ENCODE results near the gene MRPL50. TPM values are rescaled to one million over a fixed set of nuclear protein-coding genes. Genes with fewer than 3 reads are reported as not detected.

The MRPL50 gene
- total and polyA plus RNA-seq, 9 of the 15 experiments (the other 6 are each of a cell fraction or from before 2014, with no cell fraction given), result 17.5 to 107 (median 37.4) TPM

GRCh38 chr9:101415578-101415977, 17.2 kb upstream of the MRPL50 start:
- Histone ChIP-seq H3K27me3 (ENCODE audit: control insufficient read depth in 2 of 2, insufficient read depth in 2 of 2, low read length in 2 of 2) (no peaks in the 10 kb centered on the region), H3K9me1 (ENCODE audit: control insufficient read depth, insufficient read depth, low read length) (no peaks in the 10 kb centered on the region), H3K4me1 (replicated peaks in 1 of 2; ENCODE audit: control insufficient read depth in 2 of 2, insufficient read depth in 2 of 2, low read length in 2 of 2) (no peaks in the 10 kb centered on the region), H2AFZ (ENCODE audit: low read depth, low read length) (no peak overlapping the region), H3K27ac (ENCODE audit: extremely low read depth, low read depth, low read length) (no peak overlapping the region), H3K9ac (ENCODE audit: insufficient read depth in 1 of 2, low read depth in 2 of 2, low read length in 2 of 2) (no peak overlapping the region), H3K4me2 (ENCODE audit: insufficient read depth, low read length) (no peak overlapping the region), H3K9me3 (replicated peaks; ENCODE audit: control insufficient read depth, insufficient read depth, low read depth, low read length) (no peaks in the 10 kb centered on the region), H4K20me1 (replicated peaks; ENCODE audit: control insufficient read depth, insufficient read depth, low read length) (no peaks in the 10 kb centered on the region), H3K36me3 (ENCODE audit: control insufficient read depth, insufficient read depth, low read length) (no peaks in the 10 kb centered on the region), H3K4me3 (no peak overlapping the region), H3K79me2 (ENCODE audit: control insufficient read depth, insufficient read depth, low read length) (no peaks in the 10 kb centered on the region)
- FAIRE-seq (no peak), DNase-seq (ENCODE audit: extremely low read depth in 1 of 4, low spot score in 3 of 4) (no peak), ATAC-seq (no peak)
- BruUV-seq (replicated peaks), result no TSS peak
- ChIA-PET CTCF (ENCODE audit: low intra/inter-chr PET ratio) (no interaction called here), POLR2A (no interaction called here)
- in situ Hi-C loops (cut with MboI), result no loop called here
- intact Hi-C loops (cut with micrococcal nuclease), result no loop called here
- no peak for TF ChIP-seq ZFP30 (CRISPR knock-in tag; IDR thresholded peaks at IDR 0.05; ENCODE audit: borderline replicate concordance)
- TF ChIP-seq ATF2 (CRISPR knock-in tag; IDR thresholded peaks at IDR 0.05), result no peak
- TF ChIP-seq ZNF609 (CRISPR knock-in tag; IDR thresholded peaks at IDR 0.05; ENCODE audit: borderline replicate concordance), result no peak
- TF ChIP-seq AFF4 (CRISPR knock-in tag; IDR thresholded peaks at IDR 0.05), result no peak
- TF ChIP-seq ZNF592 (IDR thresholded peaks at IDR 0.05), result no peak
- no peak for TF ChIP-seq LEF1 (IDR thresholded peaks at IDR 0.05)
- no peak for TF ChIP-seq PRMT5 (CRISPR knock-in tag; IDR thresholded peaks at IDR 0.05)

All from K562 (cell line).